Measurements from ENCODE around the gene RASIP1. TPM values are rescaled to one million over a fixed set of nuclear protein-coding genes. Genes with fewer than 3 reads are reported as not detected.
A peak's percentile ranks its signal among the peaks of the same experiment; 100 is the strongest.

The RASIP1 gene
- polyA plus RNA-seq, 1 experiment = 0.32 TPM

- peaks cover 40% of the 10 kb centered on the region for H3K27me3 ChIP-seq (ENCODE audit: control insufficient read depth, insufficient read depth, low read length)
- no peak for DNase-seq (ENCODE audit: low read depth, low spot score)
- peaks cover 10% of the 10 kb centered on the region; the same call in 1 of the 2 replicates for H3K9me3 ChIP-seq (ENCODE audit: control insufficient read depth, insufficient read depth, low read length)
- no peak overlapping the region for H3K27ac ChIP-seq (ENCODE audit: low read depth, low read length)
- CTCF ChIA-PET = no interaction called here
- no peak overlapping the region for H3K4me3 ChIP-seq (ENCODE audit: low read depth, low read length)
- no peak for TF ChIP-seq CTCF (IDR thresholded peaks at IDR 0.05; ENCODE audit: low read depth, low read length)
- POLR2A ChIA-PET = no interaction called here
Measured at GRCh38 chr19:48750351-48750750, 9.9 kb upstream of the RASIP1 start.

GRCh38 chr19:48749571-48750198 lies 9.3 kb upstream of the RASIP1 start:
- H3K27ac ChIP-seq (ENCODE audit: low read depth, low read length) = no peak overlapping the region
- ChIA-PET POLR2A (no interaction called here), CTCF (no interaction called here)
- peaks cover 40% of the 10 kb centered on the region for H3K27me3 ChIP-seq (ENCODE audit: control insufficient read depth, insufficient read depth, low read length)
- no peak overlapping the region for H3K4me3 ChIP-seq (ENCODE audit: low read depth, low read length)
- no peak for DNase-seq (ENCODE audit: low read depth, low spot score)
- no peak for TF ChIP-seq CTCF (IDR thresholded peaks at IDR 0.05; ENCODE audit: low read depth, low read length)
- peaks cover 11% of the 10 kb centered on the region; the same call in 1 of the 2 replicates for H3K9me3 ChIP-seq (ENCODE audit: control insufficient read depth, insufficient read depth, low read length)

GRCh38 chr19:48746738-48747575 lies 6.5 kb upstream of the RASIP1 start, which contains the start of gene IZUMO1:
Gene IZUMO1, minus strand, starts transcription at chr19:48746909. Its CDS starts 1,050 bp downstream, at chr19:48745859.
- ChIA-PET POLR2A (interaction anchor here (0.6 kb wide), 1 partner anchor 232 kb away, joined by 4 read pairs; no protein-coding TSS in a partner anchor), CTCF (interaction anchor here (0.6 kb wide), 1 partner anchor 28 kb away, joined by 5 read pairs; no protein-coding TSS in a partner anchor)
- Histone ChIP-seq H3K27me3 (ENCODE audit: control insufficient read depth, insufficient read depth, low read length) (peaks cover 21% of the 10 kb centered on the region), H3K9me3 (ENCODE audit: control insufficient read depth, insufficient read depth, low read length) (peaks cover 11% of the 10 kb centered on the region; the same call in 1 of the 2 replicates), H3K27ac (ENCODE audit: low read depth, low read length) (peak within 1 kb of the TSS; percentile 87), H3K4me3 (ENCODE audit: low read depth, low read length) (peak within 1 kb of the TSS; percentile 75)
- no peak for TF ChIP-seq CTCF (IDR thresholded peaks at IDR 0.05; ENCODE audit: low read depth, low read length)
- peak; percentile 66 for DNase-seq (ENCODE audit: low read depth, low spot score)

GRCh38 chr19:48746110-48746509 lies 5.7 kb upstream of the RASIP1 start:
- H3K4me3 ChIP-seq (ENCODE audit: low read depth, low read length) = no peak overlapping the region
- peak overlapping the region; percentile 87 for H3K27ac ChIP-seq (ENCODE audit: low read depth, low read length)
- CTCF ChIA-PET = no interaction called here
- H3K9me3 ChIP-seq (ENCODE audit: control insufficient read depth, insufficient read depth, low read length) = peaks cover 14% of the 10 kb centered on the region; the same call in 1 of the 2 replicates
- DNase-seq (ENCODE audit: low read depth, low spot score) = no peak
- H3K27me3 ChIP-seq (ENCODE audit: control insufficient read depth, insufficient read depth, low read length) = peaks cover 17% of the 10 kb centered on the region
- POLR2A ChIA-PET = no interaction called here
- no peak for TF ChIP-seq CTCF (IDR thresholded peaks at IDR 0.05; ENCODE audit: low read depth, low read length)

All from AG04450 (cell line).